ENCODE measurements around the gene ARFGEF2. TPM values are rescaled to one million over a fixed set of nuclear protein-coding genes. Genes with fewer than 3 reads are reported as not detected.

ARFGEF2 gene
- total and polyA plus RNA-seq, 2 of the 8 experiments (the other 6 are each of a cell fraction or from before 2014, with no cell fraction given): 8.1 to 21.8 TPM

DNA sequence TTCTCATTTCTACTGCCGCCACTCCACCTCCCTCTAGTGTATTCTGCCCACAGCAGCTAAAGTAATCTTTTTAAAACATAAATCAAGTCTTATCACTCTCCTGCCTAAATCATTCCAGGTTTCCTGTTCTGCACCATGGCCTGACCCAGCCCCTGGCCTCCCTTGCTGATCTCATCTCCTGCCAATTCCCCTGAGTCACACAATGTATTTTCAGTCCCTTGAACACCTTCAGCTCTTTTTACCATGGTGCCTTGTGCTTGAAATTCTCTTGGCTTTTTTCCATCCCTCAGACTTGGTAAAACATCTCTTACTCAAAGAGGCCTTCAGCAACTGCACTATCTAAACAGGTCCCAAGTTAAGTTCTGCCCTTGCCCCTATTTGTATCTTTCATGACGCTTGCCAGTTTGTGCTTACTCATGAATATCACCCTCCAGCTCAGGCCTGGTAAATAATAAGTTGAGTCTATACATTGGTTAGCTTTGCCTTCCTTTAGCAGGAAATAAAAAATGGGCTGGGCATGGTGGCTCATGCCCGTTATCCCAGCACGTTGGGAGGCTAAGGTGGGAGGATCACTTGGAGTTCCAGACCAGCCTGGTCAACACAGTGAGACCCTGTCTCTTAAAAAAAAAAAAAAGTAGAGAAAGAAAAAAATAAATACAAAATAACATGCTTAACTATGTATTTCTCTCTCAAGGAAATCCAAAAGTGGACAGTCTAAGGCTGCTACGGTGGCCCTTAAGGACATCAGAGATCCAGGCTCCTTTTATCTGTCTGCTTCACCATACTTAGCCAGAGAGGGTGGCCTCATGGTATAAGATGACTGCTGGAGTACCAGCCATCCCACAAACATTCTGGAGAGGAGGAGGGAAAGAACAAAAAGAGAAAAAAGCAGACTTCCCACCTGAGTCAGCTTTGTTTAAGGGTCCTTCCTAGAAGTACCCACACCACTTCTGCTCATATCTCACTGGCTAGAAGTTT is 62.2 kb downstream of the ARFGEF2 start (continued):
- TF ChIP-seq KDM1A (IDR thresholded peaks at IDR 0.05; ENCODE audit: borderline replicate concordance, low read length) (no peak), JUND (IDR thresholded peaks at IDR 0.05; ENCODE audit: low read length) (no peak), SIX5 (IDR thresholded peaks at IDR 0.05; ENCODE audit: low read depth, low read length) (no peak), JUN (IDR thresholded peaks at IDR 0.05; ENCODE audit: low read depth, low read length) (no peak), SP1 (IDR thresholded peaks at IDR 0.05; ENCODE audit: low read depth, low read length) (no peak)

All from H1 (cell line).